RWPE1 (cell line): ENCODE data around the gene WHRN.

Source experiments
- CTCF ChIA-PET: fragments of 350-600 bp; sonication (Branson Sonifier 250); formaldehyde crosslinking; extraction: SDS; loops from one replicate; lab custom pipeline; 2021; lab: Yijun Ruan, JAX
- POLR2A ChIA-PET: fragments of 400-600 bp; formaldehyde crosslinking; extraction: SDS; loops from one replicate; lab custom pipeline; 2020; ENCODE audit warnings: antibody characterized with exemption; ENCODE audit not compliant: low non-redundant PET; lab: Yijun Ruan, JAX
- DNase-seq: peaks from one replicate; pipeline ENCODE4 v3.0.0; 2012; ENCODE audit warnings: low spot score
- H3K27ac ChIP-seq: fragments of 450-650 bp; 2 replicates; pipeline ENCODE4 v1.5.1; 2017
- TF ChIP-seq, protein P1 (sequence below): fragments of 450-650 bp; conservative IDR thresholded peaks from 2 replicates; pipeline ENCODE4 v1.5.1; 2017; ENCODE audit warnings: low read depth, mild to moderate bottlenecking

WHRN gene

DNA sequence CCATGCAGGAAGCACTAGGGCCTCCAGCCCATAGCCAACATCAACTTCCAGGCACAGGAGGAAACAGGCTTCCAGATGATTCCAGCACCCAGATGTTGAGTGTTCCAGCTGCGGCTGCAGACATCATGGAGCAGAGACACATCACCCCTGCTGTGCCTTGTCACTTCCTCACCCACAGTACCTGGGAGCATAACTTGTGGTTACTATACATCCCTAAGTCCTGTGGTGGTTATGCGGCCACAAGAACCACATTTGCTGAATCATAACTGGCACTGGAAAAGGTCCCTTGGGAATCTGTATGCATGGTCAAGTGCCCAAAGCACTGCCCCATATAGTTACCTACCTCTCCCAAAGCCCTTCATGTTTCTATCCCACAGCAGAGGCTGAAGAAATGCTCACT lies 56.6 kb downstream of the WHRN start:
- CTCF ChIA-PET, result interaction anchor here (1.8 kb wide), 1 partner anchor 205 kb away, joined by 7 read pairs; no protein-coding TSS in a partner anchor
- H3K27ac ChIP-seq, result no peak overlapping the region
- POLR2A ChIA-PET, result interaction anchor here (0.6 kb wide), 1 partner anchor 27 kb away, joined by 3 read pairs; no protein-coding TSS in a partner anchor
- no peak for DNase-seq
- TF ChIP-seq, protein P1, sequence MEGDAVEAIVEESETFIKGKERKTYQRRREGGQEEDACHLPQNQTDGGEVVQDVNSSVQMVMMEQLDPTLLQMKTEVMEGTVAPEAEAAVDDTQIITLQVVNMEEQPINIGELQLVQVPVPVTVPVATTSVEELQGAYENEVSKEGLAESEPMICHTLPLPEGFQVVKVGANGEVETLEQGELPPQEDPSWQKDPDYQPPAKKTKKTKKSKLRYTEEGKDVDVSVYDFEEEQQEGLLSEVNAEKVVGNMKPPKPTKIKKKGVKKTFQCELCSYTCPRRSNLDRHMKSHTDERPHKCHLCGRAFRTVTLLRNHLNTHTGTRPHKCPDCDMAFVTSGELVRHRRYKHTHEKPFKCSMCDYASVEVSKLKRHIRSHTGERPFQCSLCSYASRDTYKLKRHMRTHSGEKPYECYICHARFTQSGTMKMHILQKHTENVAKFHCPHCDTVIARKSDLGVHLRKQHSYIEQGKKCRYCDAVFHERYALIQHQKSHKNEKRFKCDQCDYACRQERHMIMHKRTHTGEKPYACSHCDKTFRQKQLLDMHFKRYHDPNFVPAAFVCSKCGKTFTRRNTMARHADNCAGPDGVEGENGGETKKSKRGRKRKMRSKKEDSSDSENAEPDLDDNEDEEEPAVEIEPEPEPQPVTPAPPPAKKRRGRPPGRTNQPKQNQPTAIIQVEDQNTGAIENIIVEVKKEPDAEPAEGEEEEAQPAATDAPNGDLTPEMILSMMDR, result no peak

DNA sequence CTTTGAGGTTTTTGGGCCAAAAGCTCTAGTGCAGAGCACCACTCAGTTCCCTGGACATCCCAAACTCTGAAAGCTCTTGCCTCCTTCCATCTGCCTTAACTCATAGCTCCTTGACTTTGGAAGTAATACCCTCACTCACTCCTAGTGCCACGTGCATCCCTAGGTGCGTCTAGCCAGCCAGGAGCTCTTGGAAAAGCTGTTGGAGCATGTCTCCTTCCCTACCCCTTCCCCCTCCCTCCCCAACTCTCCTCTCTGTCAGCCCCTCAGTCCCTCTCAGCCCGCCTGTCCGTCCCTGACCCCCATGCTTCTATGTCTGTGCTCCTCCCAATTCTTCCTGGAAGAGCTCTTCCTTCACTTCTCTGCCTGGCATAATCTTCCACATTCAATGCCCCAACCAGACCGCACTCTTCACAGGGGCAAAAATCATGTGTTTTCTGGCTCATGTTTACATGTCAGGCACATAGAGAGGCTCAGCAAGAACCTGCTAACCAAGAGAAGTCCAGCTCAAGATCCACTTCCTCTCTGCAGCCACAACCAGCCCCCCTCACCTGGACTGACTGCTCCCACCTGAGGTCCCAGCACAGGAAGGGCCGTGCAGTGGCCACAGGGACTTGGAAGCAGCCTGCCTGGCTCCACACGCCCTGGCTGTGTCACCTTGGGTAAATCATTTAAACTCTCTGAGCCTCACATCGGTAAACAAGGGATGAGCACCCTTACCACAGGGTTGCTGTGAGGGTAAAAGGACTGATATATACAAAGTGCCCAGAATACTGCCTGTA lies 58.4 kb downstream of the WHRN start:
- TF ChIP-seq, protein P1, result no peak
- DNase-seq, result no peak
- CTCF ChIA-PET, result interaction anchor here (0.6 to 0.8 kb wide), 3 partner anchors 15 to 100 kb away, joined by 3 to 4 read pairs (median 4); no protein-coding TSS in a partner anchor
- POLR2A ChIA-PET, result no interaction called here
- peak overlapping the region; percentile 29 for H3K27ac ChIP-seq

DNA sequence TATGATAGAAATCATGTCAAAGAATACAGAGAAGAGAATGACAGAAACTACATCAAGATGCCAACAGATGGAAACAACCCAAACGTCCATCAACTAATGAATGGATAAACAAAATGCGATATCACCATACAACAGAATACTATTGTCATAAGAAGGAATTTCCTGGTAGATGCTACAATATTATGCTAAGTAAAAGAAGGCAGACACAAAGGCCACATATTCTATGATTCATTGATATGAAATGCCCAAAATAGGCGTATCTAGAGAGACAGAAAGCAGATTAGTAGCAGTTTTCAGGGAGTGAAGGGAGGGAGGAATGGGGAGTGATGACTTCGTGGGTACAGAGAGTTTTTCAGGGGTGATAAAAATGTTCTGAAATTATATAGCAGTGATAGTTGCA lies 59.2 kb downstream of the WHRN start:
- ChIA-PET POLR2A (no interaction called here), CTCF (interaction anchor here (0.6 to 1.2 kb wide), 2 partner anchors 14 to 508 kb away, joined by 3 to 4 read pairs; no protein-coding TSS in a partner anchor)
- DNase-seq, result peak; percentile 41
- H3K27ac ChIP-seq, result no peak overlapping the region
- TF ChIP-seq, protein P1, result no peak

DNA sequence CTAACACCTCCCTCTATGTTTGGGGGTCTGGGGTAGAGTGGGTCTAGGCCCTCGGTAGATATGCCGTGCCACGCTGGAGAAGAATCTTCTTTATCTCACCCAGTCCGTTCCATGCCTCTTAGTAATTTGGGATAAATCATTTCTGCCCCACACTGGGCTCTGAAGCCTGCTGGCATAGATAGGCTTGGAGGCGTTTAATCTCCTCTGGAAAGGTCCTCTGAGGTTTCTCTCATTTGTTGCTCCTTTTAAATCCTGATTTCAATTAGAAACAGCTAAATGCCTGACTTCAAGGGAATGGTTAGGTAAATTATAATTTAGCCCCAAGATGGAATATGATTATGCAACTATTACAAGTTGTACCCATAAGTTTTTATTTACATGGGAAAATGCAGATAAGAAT lies 59.7 kb downstream of the WHRN start:
- no peak overlapping the region for H3K27ac ChIP-seq
- TF ChIP-seq, protein P1, result no peak
- POLR2A ChIA-PET, result no interaction called here
- CTCF ChIA-PET, result interaction anchor here (1.2 kb wide), 1 partner anchor 508 kb away, joined by 4 read pairs; no protein-coding TSS in a partner anchor
- DNase-seq, result no peak

DNA sequence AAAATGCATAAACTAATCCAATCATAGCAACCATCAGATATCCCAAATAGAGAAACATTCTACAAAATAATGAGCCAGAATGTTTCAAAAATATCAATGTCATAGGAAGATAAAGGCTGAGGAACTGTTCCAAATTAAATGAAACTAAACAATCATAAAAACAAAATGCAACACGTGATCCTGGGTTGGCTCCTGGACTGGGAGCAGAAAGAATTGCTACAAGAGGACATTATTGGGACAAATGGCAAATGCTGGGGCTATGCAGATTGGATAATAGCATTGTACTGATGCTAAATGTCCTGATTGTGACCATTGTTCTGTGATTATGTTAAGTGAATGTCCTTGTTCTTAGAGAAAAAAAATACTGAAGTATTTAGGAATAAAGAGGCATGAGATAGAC lies 63.3 kb downstream of the WHRN start:
- H3K27ac ChIP-seq, result no peak overlapping the region
- CTCF ChIA-PET, result interaction anchor here (0.8 to 1.5 kb wide), 4 partner anchors 11 to 239 kb away, joined by 3 to 4 read pairs (median 3); no protein-coding TSS in a partner anchor
- no peak for DNase-seq
- TF ChIP-seq, protein P1, result no peak
- POLR2A ChIA-PET, result no interaction called here

DNA sequence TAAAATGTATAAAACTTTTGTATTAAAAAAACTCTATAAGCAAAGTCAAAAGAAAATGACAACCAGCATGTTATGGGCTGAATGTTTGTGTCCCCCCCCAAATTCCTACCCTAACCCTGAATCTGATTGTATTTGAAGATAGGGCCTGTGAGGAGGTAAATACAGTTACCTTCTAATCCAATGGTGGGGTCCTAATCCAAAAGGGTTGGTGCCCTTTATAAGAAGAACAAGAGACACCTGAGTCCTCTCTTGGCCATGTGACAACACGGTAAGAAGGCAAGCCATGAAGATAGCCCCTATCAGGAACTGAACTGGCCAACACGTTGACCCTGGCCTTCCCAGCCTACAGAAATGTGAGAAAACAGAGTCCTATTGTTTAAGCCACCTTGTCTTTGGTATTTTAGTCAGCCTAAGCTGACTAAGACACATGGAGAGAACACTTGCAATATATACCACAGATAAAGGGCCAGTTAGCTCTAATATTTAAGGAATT lies 67.8 kb downstream of the WHRN start:
- DNase-seq, result no peak
- no peak overlapping the region for H3K27ac ChIP-seq
- TF ChIP-seq, protein P1, result no peak
- CTCF ChIA-PET, result interaction anchor here (0.6 to 1.1 kb wide), 3 partner anchors 70 to 240 kb away, joined by 3 to 4 read pairs (median 3); no protein-coding TSS in a partner anchor
- POLR2A ChIA-PET, result no interaction called here
